LNCaP clone FGC (cell line): ENCODE results near the gene ETV3L.

ENCODE experiments used
- DNase-seq: peaks from one replicate; pipeline ENCODE4 v3.0.0-alpha.2; 2011; ENCODE audit warnings: low read depth
- H3K4me3 ChIP-seq: 2 replicates; pipeline ENCODE4 v1.5.1; 2011; ENCODE audit warnings: mild to moderate bottlenecking, low read depth, low read length, control low read depth
- CTCF ChIP-seq: IDR thresholded peaks from 2 replicates; pipeline ENCODE4 v1.5.1; 2012; ENCODE audit warnings: mild to moderate bottlenecking; ENCODE audit not compliant: control insufficient read depth, insufficient read depth; ENCODE audit errors: extremely low read depth

The ETV3L gene

DNA sequence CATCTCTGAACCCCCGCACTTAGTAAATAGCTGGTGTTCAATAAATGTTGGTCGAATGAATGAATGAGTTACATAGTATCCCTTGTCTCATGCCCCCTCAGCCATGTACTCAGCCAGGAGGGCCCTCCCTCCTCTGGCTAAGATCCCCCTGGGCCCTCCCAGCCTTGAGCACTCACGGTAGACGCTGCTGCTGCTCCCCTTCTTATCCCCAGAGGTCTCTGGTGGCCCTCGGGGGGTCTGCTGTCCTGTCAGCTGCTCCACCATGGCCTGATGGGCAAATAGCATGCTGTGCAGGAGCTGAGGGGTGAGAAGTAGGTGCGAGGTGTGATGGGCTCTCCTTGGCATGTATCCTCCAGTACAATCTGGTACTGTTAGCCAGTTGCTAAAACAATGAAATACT is 1.9 kb downstream of the ETV3L start:
- no peak for TF ChIP-seq CTCF
- H3K4me3 ChIP-seq: no peak overlapping the region
- DNase-seq: no peak

DNA sequence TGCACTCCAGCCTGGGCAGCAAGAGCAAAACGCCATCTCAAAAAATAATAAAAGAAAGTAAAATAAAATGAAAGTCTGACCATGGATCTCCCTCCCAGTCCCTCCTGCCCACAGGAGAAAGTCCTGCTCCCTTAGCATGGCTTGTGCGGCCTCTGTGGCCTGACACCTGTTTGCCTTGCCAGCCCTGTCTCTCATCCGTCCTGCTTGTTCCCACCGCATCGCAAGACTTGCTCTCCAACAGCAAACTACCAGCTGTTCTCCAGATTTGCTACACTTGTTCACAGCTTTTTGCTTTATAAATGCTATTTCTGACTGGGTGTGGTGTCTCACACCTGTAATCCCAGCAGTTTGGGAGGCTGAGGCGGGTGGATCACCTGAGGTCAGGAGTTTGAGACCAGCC is 2.7 kb downstream of the ETV3L start:
- H3K4me3 ChIP-seq: no peak overlapping the region
- no peak for DNase-seq
- TF ChIP-seq CTCF: no peak

- no peak for TF ChIP-seq CTCF
- no peak for DNase-seq
- H3K4me3 ChIP-seq: no peak overlapping the region
Observed at GRCh38 chr1:157095551-157095950, 4.1 kb downstream of the ETV3L start.

- no peak overlapping the region for H3K4me3 ChIP-seq
- TF ChIP-seq CTCF: no peak
- DNase-seq: no peak
Observed at GRCh38 chr1:157095091-157095490, 4.5 kb downstream of the ETV3L start.

- TF ChIP-seq CTCF: no peak
- no peak overlapping the region for H3K4me3 ChIP-seq
- no peak for DNase-seq
Observed at GRCh38 chr1:157092831-157093230, 6.8 kb downstream of the ETV3L start.

- TF ChIP-seq CTCF: no peak
- no peak overlapping the region for H3K4me3 ChIP-seq
- DNase-seq: no peak
Observed at GRCh38 chr1:157091668-157092273, 7.8 kb downstream of the ETV3L start.

- DNase-seq: no peak
- no peak overlapping the region for H3K4me3 ChIP-seq
- TF ChIP-seq CTCF: no peak
Observed at GRCh38 chr1:157091186-157091585, 8.4 kb downstream of the ETV3L start.
